Liver (tissue), 9 donors: ENCODE measurements around the gene SLC26A4. TPM values are rescaled to one million over a fixed set of nuclear protein-coding genes. Genes with fewer than 3 reads are reported as not detected.

Experiments
- DNase-seq: peaks from one replicate; pipeline ENCODE4 v3.0.0-alpha.2; 2017; ENCODE audit warnings: low spot score
- H3K27ac ChIP-seq, 2 donors: one replicate each; pipeline ENCODE4 v1.7.0; 2013; ENCODE audit warnings: inconsistent platforms in 2 of 2, low read length in 2 of 2, control low read depth in 1 of 2, low read depth in 1 of 2, mild to moderate bottlenecking in 1 of 2
- H3K27me3 ChIP-seq, 4 donors: one replicate each; pipeline versions ENCODE4 v1.6.1 to v1.7.0; 2013; ENCODE audit warnings: low read length in 3 of 4, inconsistent platforms in 1 of 4, mild to moderate bottlenecking in 1 of 4, moderate library complexity in 1 of 4; ENCODE audit not compliant: control insufficient read depth in 4 of 4, insufficient read depth in 4 of 4
- H3K36me3 ChIP-seq, 4 donors: one replicate each; pipeline versions ENCODE4 v1.6.1 to v1.7.0; 2013; ENCODE audit warnings: low read length in 3 of 4, mild to moderate bottlenecking in 3 of 4, low read depth in 1 of 4, moderate library complexity in 1 of 4; ENCODE audit not compliant: control insufficient read depth in 4 of 4, insufficient read depth in 3 of 4
- H3K4me1 ChIP-seq, 4 donors: one replicate each; pipeline versions ENCODE4 v1.6.1 to v1.7.0; 2013; ENCODE audit warnings: low read length in 3 of 4, mild to moderate bottlenecking in 3 of 4, moderate library complexity in 1 of 4; ENCODE audit not compliant: control insufficient read depth in 4 of 4, insufficient read depth in 4 of 4
- H3K4me3 ChIP-seq, 3 donors: one replicate each; pipeline versions ENCODE4 v1.6.1 to v1.7.0; 2013; ENCODE audit warnings: low read length in 3 of 3, control low read depth in 1 of 3, low read depth in 1 of 3, mild to moderate bottlenecking in 1 of 3
- H3K9ac ChIP-seq, 2 donors: one replicate each; pipeline ENCODE4 v1.7.0; 2013; ENCODE audit warnings: low read length in 2 of 2, mild to moderate bottlenecking in 2 of 2, moderate library complexity in 2 of 2, control low read depth in 1 of 2, low read depth in 1 of 2
- H3K9me3 ChIP-seq, 4 donors: one replicate each; pipeline versions ENCODE4 v1.6.1 to v1.7.0; 2013; ENCODE audit warnings: low read length in 3 of 4; ENCODE audit not compliant: control insufficient read depth in 4 of 4
- ATF3 ChIP-seq: IDR thresholded peaks from 2 replicates; pipeline ENCODE4 v1.6.1; 2016; ENCODE audit warnings: antibody characterized with exemption
- CTCF ChIP-seq: fragments of 150-350 bp; IDR thresholded peaks from 2 replicates; pipeline ENCODE4 v1.5.1; 2017; ENCODE audit warnings: improper control_type of control experiment, low read depth, low read length; ENCODE audit not compliant: missing input control
- EGR1 ChIP-seq, 2 donors: IDR thresholded peaks; 2 replicates each; pipeline ENCODE4 v1.6.1; 2016 to 2018; ENCODE audit warnings: antibody characterized with exemption in 2 of 2, low read depth in 2 of 2
- FOXA1 ChIP-seq: IDR thresholded peaks from 2 replicates; pipeline ENCODE4 v1.6.1; 2016; ENCODE audit warnings: antibody characterized with exemption
- FOXA2 ChIP-seq: IDR thresholded peaks from 2 replicates; pipeline ENCODE4 v1.6.1; 2016; ENCODE audit warnings: antibody characterized with exemption
- GABPA ChIP-seq, 2 donors: IDR thresholded peaks in 1 of 2; conservative IDR thresholded peaks in 1 of 2; 2 replicates each; pipeline ENCODE4 v1.6.1; 2016; ENCODE audit warnings: antibody characterized with exemption in 2 of 2, mild to moderate bottlenecking in 1 of 2, moderate library complexity in 1 of 2
- HNF4G ChIP-seq: IDR thresholded peaks from 2 replicates; pipeline ENCODE4 v1.6.1; 2016; ENCODE audit warnings: antibody characterized with exemption
- JUND ChIP-seq, 2 donors: IDR thresholded peaks; 2 replicates each; pipeline ENCODE4 v1.6.1; 2016; ENCODE audit warnings: antibody characterized with exemption in 2 of 2
- MAX ChIP-seq: IDR thresholded peaks from 2 replicates; pipeline ENCODE4 v1.6.1; 2016; ENCODE audit warnings: antibody characterized with exemption
- NR2F2 ChIP-seq: IDR thresholded peaks from 2 replicates; pipeline ENCODE4 v1.6.1; 2016; ENCODE audit warnings: antibody characterized with exemption
- REST ChIP-seq: IDR thresholded peaks from 2 replicates; pipeline ENCODE4 v1.6.1; 2016; ENCODE audit warnings: antibody characterized with exemption, mild to moderate bottlenecking
- RXRA ChIP-seq, 2 donors: IDR thresholded peaks; 2 replicates each; pipeline ENCODE4 v1.6.1; 2017 to 2018; ENCODE audit warnings: antibody characterized with exemption in 2 of 2, mild to moderate bottlenecking in 1 of 2
- SP1 ChIP-seq: IDR thresholded peaks from 2 replicates; pipeline ENCODE4 v1.6.1; 2018; ENCODE audit warnings: antibody characterized with exemption, mild to moderate bottlenecking
- TAF1 ChIP-seq: conservative IDR thresholded peaks from 2 replicates; pipeline ENCODE4 v1.6.1; 2016; ENCODE audit warnings: antibody characterized with exemption, mild to moderate bottlenecking
- YY1 ChIP-seq: IDR thresholded peaks from 2 replicates; pipeline ENCODE4 v1.6.1; 2016; ENCODE audit warnings: antibody characterized with exemption, mild to moderate bottlenecking
- ZBTB33 ChIP-seq: IDR thresholded peaks from 2 replicates; pipeline ENCODE4 v1.6.1; 2016; ENCODE audit warnings: antibody characterized with exemption
- WGBS: extraction: QIAGEN DNeasy Blood & Tissue Kit; methylation state at CpG from one replicate; pipeline ENCODE4 v1.1.7; 2013; 5-methylcytosine and 5-hydroxymethylcytosine counted together
- polyA plus RNA-seq, 2 donors: library from polyadenylated mRNA; stranded (reverse) in 1 of 2; unstranded in 1 of 2; fragments of 200-250 nt in 1 of 2; fragments of >200 nt in 1 of 2; fragmentation: Nextera tagmentation in 1 of 2; extraction: Ambion mirVana in 1 of 2; gene quantifications; one replicate each; pipeline versions ENCODE4 v1.2.1 to v1.2.3, GENCODE V29; 2013 to 2015
- total RNA-seq, 2 donors: library from RNA; depleted of rRNA; stranded (reverse); fragments of >200 nt; gene quantifications; one replicate each; pipeline ENCODE4 v1.2.3, GENCODE V29; 2014
- donor health status: healthy.
- donor health status: healthy.
- donor health status: healthy.
- donor health status: healthy.
- donor health status: healthy.

Gene SLC26A4
- total and polyA plus RNA-seq, 4 donors: 0.08 to 0.25 (median 0.19) TPM; not detected in 1

- no peak for DNase-seq
- no peaks in the 10 kb centered on the region for H3K4me1 ChIP-seq
- 85% methylated on average over 4 of the region's 4 CpGs for WGBS
- no peak overlapping the region for H3K4me3 ChIP-seq
- peaks cover 0 to 4% (median 0%) of the 10 kb centered on the region in 4 donors for H3K27me3 ChIP-seq
- TF ChIP-seq ZBTB33 (no peak), EGR1 (IDR thresholded peaks at IDR 0.05; ENCODE audit: low read depth in 2 of 2) (no peak), REST (no peak), JUND (IDR thresholded peaks at IDR 0.05) (no peak), CTCF (no peak), NR2F2 (no peak), RXRA (IDR thresholded peaks at IDR 0.05) (no peak), MAX (no peak), HNF4G (no peak), TAF1 (no peak), FOXA1 (no peak)
- no peaks in the 10 kb centered on the region for H3K9me3 ChIP-seq
- no peak overlapping the region for H3K9ac ChIP-seq
- no peaks in the 10 kb centered on the region for H3K36me3 ChIP-seq
- H3K27ac ChIP-seq: no peak overlapping the region
Observed at GRCh38 chr7:107718456-107719193, 58.0 kb downstream of the SLC26A4 start.

GRCh38 chr7:107721286-107721685 is 60.7 kb downstream of the SLC26A4 start:
- DNase-seq: no peak
- no peaks in the 10 kb centered on the region for H3K4me1 ChIP-seq
- H3K27me3 ChIP-seq: peaks cover 0 to 4% (median 0%) of the 10 kb centered on the region in 4 donors
- no peak overlapping the region for H3K9ac ChIP-seq
- WGBS: 40% methylated on average over 1 of the region's 1 CpG
- no peak overlapping the region for H3K27ac ChIP-seq
- H3K36me3 ChIP-seq: no peaks in the 10 kb centered on the region
- no peak overlapping the region for H3K4me3 ChIP-seq
- H3K9me3 ChIP-seq: no peaks in the 10 kb centered on the region
- TF ChIP-seq YY1 (no peak), REST (no peak), ATF3 (no peak), SP1 (no peak), HNF4G (no peak), CTCF (no peak), GABPA (IDR thresholded peaks at IDR 0.05 in 1 of 2, conservative IDR thresholded peaks at IDR 0.05 in 1 of 2) (no peak), FOXA2 (no peak), TAF1 (no peak)
